Left lung (tissue), 10 donors: ENCODE data around the gene COX7A2L. TPM values are rescaled to one million over a fixed set of nuclear protein-coding genes. Genes with fewer than 3 reads are reported as not detected.
A peak's percentile ranks its signal among the peaks of the same experiment; 100 is the strongest.

Experiments used
- ATAC-seq: fragments of 200-7000 bp; cut with Tn5 transposase; one replicate; pipeline ENCODE4 v1.9.1; 2020; ENCODE audit warnings: moderate library complexity
- DNase-seq, 4 donors: peaks; one replicate each; pipeline ENCODE4 v3.0.0-alpha.2; 2013 to 2020
- H3K27ac ChIP-seq, 2 donors: fragments of 200-600 bp; sonication (generic) in 1 of 2; one replicate each; pipeline versions ENCODE4 v1.5.0 to v1.8.0; 2020 to 2021
- H3K27me3 ChIP-seq, 2 donors: fragments of 200-600 bp; sonication (generic) in 1 of 2; one replicate each; pipeline versions ENCODE4 v1.5.0 to v1.8.0; 2020 to 2021
- H3K36me3 ChIP-seq, 2 donors: fragments of 200-600 bp; sonication (generic) in 1 of 2; one replicate each; pipeline versions ENCODE4 v1.5.0 to v1.8.0; 2020 to 2021
- H3K4me1 ChIP-seq, 2 donors: fragments of 200-600 bp; one replicate each; pipeline ENCODE4 v1.8.0; 2021
- H3K4me3 ChIP-seq, 2 donors: fragments of 200-600 bp; sonication (generic) in 1 of 2; one replicate each; pipeline versions ENCODE4 v1.5.0 to v1.8.0; 2020 to 2021; ENCODE audit warnings: mild to moderate bottlenecking in 1 of 2
- H3K9me3 ChIP-seq, 2 donors: fragments of 200-600 bp; sonication (generic) in 1 of 2; one replicate each; pipeline versions ENCODE4 v1.5.0 to v1.8.0; 2020 to 2021
- CTCF ChIP-seq, 2 donors: fragments of 200-600 bp; sonication (generic) in 1 of 2; IDR thresholded peaks; one replicate each; pipeline versions ENCODE4 v1.5.0 to v1.8.0; 2021; ENCODE audit warnings: antibody characterized with exemption in 2 of 2
- intact Hi-C, 2 donors: fragments of 100-400 bp; cut with DNase I; formaldehyde crosslinking; loops; one replicate each; pipeline versions ENCODE4 v1.11.2 to v1.14.2; 2022
- polyA plus RNA-seq, 6 donors: library from polyadenylated mRNA; unstranded; fragments of 120-200 nt; gene quantifications; one replicate each; pipeline ENCODE4 v1.2.1, GENCODE V29; 2013; ENCODE audit not compliant: insufficient read length in 6 of 6
- total RNA-seq, 2 donors: library from RNA; stranded (reverse); fragmentation: NEBNext Ultra II Directional; extraction: Animal tissue kit (Norgen Biotek cat#: 25700); gene quantifications; one replicate each; pipeline ENCODE4 v1.2.1, GENCODE V29; 2021
- donor health status: DM: no; HTN: yes; CAD: no.
- donor health status: DM: no; HTN: no; CAD: no.

COX7A2L gene
- total and polyA plus RNA-seq, 8 donors, result 80.0 to 193 (median 171) TPM

- TF ChIP-seq CTCF (IDR thresholded peaks at IDR 0.05), result no peak
- no peak for ATAC-seq
- no peak for DNase-seq
- intact Hi-C loops, result no loop called here
- Histone ChIP-seq H3K27ac (no peak overlapping the region), H3K4me3 (no peak overlapping the region), H3K4me1 (peaks cover 0 to 4% of the 10 kb centered on the region in 2 donors), H3K27me3 (no peaks in the 10 kb centered on the region), H3K9me3 (no peaks in the 10 kb centered on the region), H3K36me3 (no peaks in the 10 kb centered on the region)
These were observed 11.6 kb upstream of the COX7A2L start for GRCh38 chr2:42372474-42373200.

GRCh38 chr2:42371611-42372473 lies 10.8 kb upstream of the COX7A2L start:
- ATAC-seq, result no peak

GRCh38 chr2:42369532-42370229 lies 8.7 kb upstream of the COX7A2L start:
- intact Hi-C loops, result loop anchor here in 1 of 2 donors (10.0 kb wide), 1 partner anchor 265 kb away; no protein-coding TSS in a partner anchor
- Histone ChIP-seq H3K4me3 (no peak overlapping the region), H3K9me3 (no peaks in the 10 kb centered on the region), H3K27me3 (no peaks in the 10 kb centered on the region), H3K27ac (peak overlapping the region in 1 of 2 donors; percentile 0), H3K36me3 (no peaks in the 10 kb centered on the region), H3K4me1 (peaks cover 0 to 4% of the 10 kb centered on the region in 2 donors)
- TF ChIP-seq CTCF (IDR thresholded peaks at IDR 0.05), result no peak
- ATAC-seq (peak; percentile 34), DNase-seq (no peak)

More at GRCh38 chr2:42371611-42372473, 10.8 kb upstream of the COX7A2L start:
- intact Hi-C loops, result no loop called here
- no peak for TF ChIP-seq CTCF (IDR thresholded peaks at IDR 0.05)
- no peak overlapping the region for H3K4me3 ChIP-seq
- H3K36me3 ChIP-seq, result no peaks in the 10 kb centered on the region
- H3K4me1 ChIP-seq, result peaks cover 0 to 4% of the 10 kb centered on the region in 2 donors
- no peaks in the 10 kb centered on the region for H3K27me3 ChIP-seq
- H3K9me3 ChIP-seq, result no peaks in the 10 kb centered on the region
- no peak for DNase-seq
- no peak overlapping the region for H3K27ac ChIP-seq

- Histone ChIP-seq H3K4me1 (peaks cover 0 to 4% of the 10 kb centered on the region in 2 donors), H3K4me3 (no peak overlapping the region), H3K27me3 (no peaks in the 10 kb centered on the region), H3K9me3 (no peaks in the 10 kb centered on the region), H3K27ac (peak overlapping the region; percentile 53 to 59), H3K36me3 (no peaks in the 10 kb centered on the region)
- TF ChIP-seq CTCF (IDR thresholded peaks at IDR 0.05), result no peak
- intact Hi-C loops, result loop anchor here in 1 of 2 donors (10.0 kb wide), 1 partner anchor 264 kb away; no protein-coding TSS in a partner anchor
- DNase-seq (peak in 1 of 4 donors; percentile 20), ATAC-seq (peak; percentile 52)
These were observed 8.0 kb upstream of the COX7A2L start for GRCh38 chr2:42368817-42369531.
